Testis (tissue), 2 donors: ENCODE data around the gene PIGP.

Experiments used
- POLR2A ChIP-seq: fragments of 450-650 bp; IDR thresholded peaks from one replicate; pipeline ENCODE4 v1.6.1; 2017; ENCODE audit warnings: antibody characterized with exemption, mild to moderate bottlenecking, moderate library complexity
- TF ChIP-seq, protein P1 (sequence below), 3 experiments: fragments of 450-650 bp in 2 of 3; fragments of 200-600 bp in 1 of 3; sonication (generic) in 1 of 3; IDR thresholded peaks; one replicate each; pipeline ENCODE4 v1.5.1; 2016 to 2019; ENCODE audit warnings: antibody characterized with exemption in 3 of 3, mild to moderate bottlenecking in 2 of 3, moderate library complexity in 1 of 3

GRCh38 chr21:37082375-37082774, 9.5 kb upstream of the PIGP start:
- TF ChIP-seq, protein P1, sequence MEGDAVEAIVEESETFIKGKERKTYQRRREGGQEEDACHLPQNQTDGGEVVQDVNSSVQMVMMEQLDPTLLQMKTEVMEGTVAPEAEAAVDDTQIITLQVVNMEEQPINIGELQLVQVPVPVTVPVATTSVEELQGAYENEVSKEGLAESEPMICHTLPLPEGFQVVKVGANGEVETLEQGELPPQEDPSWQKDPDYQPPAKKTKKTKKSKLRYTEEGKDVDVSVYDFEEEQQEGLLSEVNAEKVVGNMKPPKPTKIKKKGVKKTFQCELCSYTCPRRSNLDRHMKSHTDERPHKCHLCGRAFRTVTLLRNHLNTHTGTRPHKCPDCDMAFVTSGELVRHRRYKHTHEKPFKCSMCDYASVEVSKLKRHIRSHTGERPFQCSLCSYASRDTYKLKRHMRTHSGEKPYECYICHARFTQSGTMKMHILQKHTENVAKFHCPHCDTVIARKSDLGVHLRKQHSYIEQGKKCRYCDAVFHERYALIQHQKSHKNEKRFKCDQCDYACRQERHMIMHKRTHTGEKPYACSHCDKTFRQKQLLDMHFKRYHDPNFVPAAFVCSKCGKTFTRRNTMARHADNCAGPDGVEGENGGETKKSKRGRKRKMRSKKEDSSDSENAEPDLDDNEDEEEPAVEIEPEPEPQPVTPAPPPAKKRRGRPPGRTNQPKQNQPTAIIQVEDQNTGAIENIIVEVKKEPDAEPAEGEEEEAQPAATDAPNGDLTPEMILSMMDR (IDR thresholded peaks at IDR 0.05), result no peak
- TF ChIP-seq POLR2A, result no peak
